Measurements from ENCODE around the gene ATF4. TPM values are rescaled to one million over a fixed set of nuclear protein-coding genes. Genes with fewer than 3 reads are reported as not detected.
A peak's percentile ranks its signal among the peaks of the same experiment; 100 is the strongest.

ATF4 gene
- total and polyA plus RNA-seq, 2 of the 13 experiments (the other 11 are each of a cell fraction or from before 2014, with no cell fraction given): 486 to 1,297 TPM

GRCh38 chr22:39520226-39521105 lies at the start of gene ATF4 (continued):
- TF ChIP-seq NFYB (CRISPR knock-in tag; IDR thresholded peaks at IDR 0.05) (no peak), ZNF331 (CRISPR knock-in tag; IDR thresholded peaks at IDR 0.05) (peak; percentile 66), HOXA5 (CRISPR knock-in tag; IDR thresholded peaks at IDR 0.05) (peak; percentile 94; the same call in 1 of the 2 replicates), ZSCAN31 (CRISPR knock-in tag; IDR thresholded peaks at IDR 0.05; ENCODE audit: low read depth) (peak; percentile 84; the same call in 1 of the 2 replicates), ZNF337 (CRISPR knock-in tag; IDR thresholded peaks at IDR 0.05; ENCODE audit: borderline replicate concordance, low read depth) (no peak), SALL1 (CRISPR knock-in tag; IDR thresholded peaks at IDR 0.05) (peak; percentile 60), FOXJ3 (CRISPR knock-in tag; IDR thresholded peaks at IDR 0.05; ENCODE audit: borderline replicate concordance) (no peak), FOXA1 (IDR thresholded peaks at IDR 0.05) (no peak), FOXA1 (CRISPR knock-in tag; IDR thresholded peaks at IDR 0.05) (0 out of 2 replicates have a peak, but pooled peaks have one; percentile 4), ZNF251 (CRISPR knock-in tag; IDR thresholded peaks at IDR 0.05) (no peak), ZNF883 (CRISPR knock-in tag; IDR thresholded peaks at IDR 0.05; ENCODE audit: not compliant biosample characterization) (peak; percentile 87), ZNF468 (CRISPR knock-in tag; IDR thresholded peaks at IDR 0.05) (0 out of 2 replicates have a peak, but pooled peaks have one; percentile 40), KDM5B (CRISPR knock-in tag; IDR thresholded peaks at IDR 0.05; ENCODE audit: borderline replicate concordance) (peak; percentile 66), RFX1 (IDR thresholded peaks at IDR 0.05) (no peak), CHCHD3 (CRISPR knock-in tag; IDR thresholded peaks at IDR 0.05) (no peak), TSC22D2 (CRISPR knock-in tag; IDR thresholded peaks at IDR 0.05; ENCODE audit: borderline replicate concordance) (peak; percentile 73; the same call in 1 of the 2 replicates), HOXA7 (CRISPR knock-in tag; IDR thresholded peaks at IDR 0.05) (no peak), ZNF143 (CRISPR knock-in tag; IDR thresholded peaks at IDR 0.05) (peak; percentile 48), ZNF784 (CRISPR knock-in tag; IDR thresholded peaks at IDR 0.05; ENCODE audit: borderline replicate concordance) (peak; percentile 28; the same call in 1 of the 2 replicates), FOXM1 (CRISPR knock-in tag; IDR thresholded peaks at IDR 0.05) (0 out of 2 replicates have a peak, but pooled peaks have one; percentile 41), ZSCAN9 (CRISPR knock-in tag; IDR thresholded peaks at IDR 0.05; ENCODE audit: borderline replicate concordance) (peak; percentile 74), FOSL2 (CRISPR knock-in tag; IDR thresholded peaks at IDR 0.05) (no peak), GATA4 (IDR thresholded peaks at IDR 0.05; ENCODE audit: borderline replicate concordance, low read depth) (peak; percentile 72)
- TF ChIP-seq, protein P1, sequence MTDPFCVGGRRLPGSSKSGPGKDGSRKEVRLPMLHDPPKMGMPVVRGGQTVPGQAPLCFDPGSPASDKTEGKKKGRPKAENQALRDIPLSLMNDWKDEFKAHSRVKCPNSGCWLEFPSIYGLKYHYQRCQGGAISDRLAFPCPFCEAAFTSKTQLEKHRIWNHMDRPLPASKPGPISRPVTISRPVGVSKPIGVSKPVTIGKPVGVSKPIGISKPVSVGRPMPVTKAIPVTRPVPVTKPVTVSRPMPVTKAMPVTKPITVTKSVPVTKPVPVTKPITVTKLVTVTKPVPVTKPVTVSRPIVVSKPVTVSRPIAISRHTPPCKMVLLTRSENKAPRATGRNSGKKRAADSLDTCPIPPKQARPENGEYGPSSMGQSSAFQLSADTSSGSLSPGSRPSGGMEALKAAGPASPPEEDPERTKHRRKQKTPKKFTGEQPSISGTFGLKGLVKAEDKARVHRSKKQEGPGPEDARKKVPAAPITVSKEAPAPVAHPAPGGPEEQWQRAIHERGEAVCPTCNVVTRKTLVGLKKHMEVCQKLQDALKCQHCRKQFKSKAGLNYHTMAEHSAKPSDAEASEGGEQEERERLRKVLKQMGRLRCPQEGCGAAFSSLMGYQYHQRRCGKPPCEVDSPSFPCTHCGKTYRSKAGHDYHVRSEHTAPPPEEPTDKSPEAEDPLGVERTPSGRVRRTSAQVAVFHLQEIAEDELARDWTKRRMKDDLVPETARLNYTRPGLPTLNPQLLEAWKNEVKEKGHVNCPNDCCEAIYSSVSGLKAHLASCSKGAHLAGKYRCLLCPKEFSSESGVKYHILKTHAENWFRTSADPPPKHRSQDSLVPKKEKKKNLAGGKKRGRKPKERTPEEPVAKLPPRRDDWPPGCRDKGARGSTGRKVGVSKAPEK (CRISPR knock-in tag; IDR thresholded peaks at IDR 0.05; ENCODE audit: borderline replicate concordance): no peak

Data from HepG2 (cell line).